HepG2 (cell line): Measurements from ENCODE around the gene CIBAR2. TPM values are rescaled to one million over a fixed set of nuclear protein-coding genes. Genes with fewer than 3 reads are reported as not detected.

Source experiments
- ATF7-NPFF ChIP-seq: sonication (generic); formaldehyde crosslinking; IDR thresholded peaks from 2 replicates; pipeline ENCODE4 v1.8.1; 2023; ENCODE audit warnings: mild to moderate bottlenecking, low read depth, missing genetic modification reagents, moderate library complexity
- BHLHE40 ChIP-seq: IDR thresholded peaks from 2 replicates; pipeline ENCODE4 v1.6.1; 2011; ENCODE audit warnings: low read length, improper control_type of control experiment
- DNMT3B ChIP-seq: conservative IDR thresholded peaks from 2 replicates; pipeline ENCODE4 v1.6.1; 2016; ENCODE audit warnings: missing biosample characterization, control low read depth
- HDAC1 ChIP-seq: sonication (generic); formaldehyde crosslinking; IDR thresholded peaks from 2 replicates; pipeline ENCODE4 v1.5.1; 2020; ENCODE audit warnings: mild to moderate bottlenecking, missing genetic modification reagents
- KMT2A ChIP-seq: sonication (generic); formaldehyde crosslinking; IDR thresholded peaks from 2 replicates; pipeline ENCODE4 v1.4.0; 2020; ENCODE audit warnings: missing genetic modification reagents
- MYC ChIP-seq: sonication (generic); formaldehyde crosslinking; IDR thresholded peaks from 2 replicates; pipeline ENCODE4 v1.9.0; 2021; ENCODE audit warnings: missing genetic modification reagents, borderline replicate concordance
- NR2F6 ChIP-seq, 2 experiments: IDR thresholded peaks; 2 replicates each; pipeline ENCODE4 v1.6.1; 2016; ENCODE audit warnings: antibody characterized with exemption in 1 of 2, mild to moderate bottlenecking in 1 of 2
- RARA ChIP-seq: IDR thresholded peaks from 2 replicates; pipeline ENCODE4 v1.6.1; 2016; ENCODE audit warnings: missing genetic modification reagents, missing compliant biosample characterization
- RARG ChIP-seq: sonication (generic); formaldehyde crosslinking; IDR thresholded peaks from 2 replicates; pipeline ENCODE4 v1.4.0; 2020; ENCODE audit warnings: low read depth, mild to moderate bottlenecking, missing genetic modification reagents
- SMARCC2 ChIP-seq: fragments of 450-650 bp; IDR thresholded peaks from 2 replicates; pipeline ENCODE4 v1.6.1; 2017; ENCODE audit warnings: antibody characterized with exemption, mild to moderate bottlenecking
- THAP11 ChIP-seq: IDR thresholded peaks from 2 replicates; pipeline ENCODE4 v1.6.1; 2016; ENCODE audit warnings: missing biosample characterization, missing genetic modification reagents
- XRCC5 ChIP-seq: fragments of 200-400 bp; formaldehyde crosslinking; optimal IDR thresholded peaks from 2 replicates; pipeline ENCODE3; 2017; ENCODE audit warnings: mild to moderate bottlenecking, low read length
- ZBTB20 ChIP-seq: sonication (generic); formaldehyde crosslinking; IDR thresholded peaks from 2 replicates; pipeline ENCODE4 v1.8.1; 2023; ENCODE audit warnings: missing genetic modification reagents, low read depth, mild to moderate bottlenecking, borderline replicate concordance
- ZNF264 ChIP-seq: sonication (generic); formaldehyde crosslinking; IDR thresholded peaks from 2 replicates; pipeline ENCODE4 v1.4.0; 2020; ENCODE audit warnings: missing genetic modification reagents
- ZNF296 ChIP-seq: sonication (generic); formaldehyde crosslinking; conservative IDR thresholded peaks from 2 replicates; pipeline ENCODE4 v1.5.0; 2020; ENCODE audit warnings: mild to moderate bottlenecking, missing genetic modification reagents
- ZNF326 ChIP-seq: sonication (generic); formaldehyde crosslinking; IDR thresholded peaks from 2 replicates; pipeline ENCODE4 v1.4.0; 2020; ENCODE audit warnings: missing genetic modification reagents, borderline replicate concordance
- ZNF614 ChIP-seq: IDR thresholded peaks from 2 replicates; pipeline ENCODE4 v1.6.1; 2018; ENCODE audit warnings: missing biosample characterization, missing genetic modification reagents, inconsistent platforms, borderline replicate concordance
- ZNF780A ChIP-seq: sonication (generic); formaldehyde crosslinking; IDR thresholded peaks from 2 replicates; pipeline ENCODE4 v1.8.0; 2022; ENCODE audit warnings: mild to moderate bottlenecking, missing genetic modification reagents, moderate library complexity
- ZNF878 ChIP-seq: sonication (generic); formaldehyde crosslinking; IDR thresholded peaks from 2 replicates; pipeline ENCODE4 v1.8.1; 2023; ENCODE audit warnings: mild to moderate bottlenecking, missing genetic modification reagents, moderate library complexity
- polyA plus RNA-seq, 8 experiments: library from polyadenylated mRNA; depleted of rRNA in 3 of 8; stranded (reverse) in 7 of 8; unstranded in 1 of 8; fragments of >200 nt; fragmentation: Illumina TruSeq in 4 of 8; extraction: Trizol in 4 of 8; gene quantifications; 2 replicates each; pipeline versions ENCODE4 v1.2.1 to v1.2.3, GENCODE V29; 2011 to 2016; ENCODE audit warnings: low read depth in 4 of 8, missing spikeins in 1 of 8, mixed read lengths in 1 of 8; ENCODE audit not compliant: insufficient read depth in 1 of 8
- total RNA-seq, 5 experiments: library from RNA; depleted of rRNA; stranded (reverse); fragments of >200 nt; fragmentation: Illumina TruSeq; extraction: Trizol; gene quantifications; 2 replicates each; pipeline ENCODE4 v1.2.3, GENCODE V29; 2016; ENCODE audit warnings: low read depth in 1 of 5
- TF ChIP-seq, protein P1 (sequence below): sonication (generic); formaldehyde crosslinking; IDR thresholded peaks from 2 replicates; pipeline ENCODE4 v1.5.0; 2020; ENCODE audit warnings: missing genetic modification reagents
- TF ChIP-seq, protein P2 (sequence below): sonication (generic); formaldehyde crosslinking; IDR thresholded peaks from 2 replicates; pipeline ENCODE4 v1.4.0; 2020; ENCODE audit warnings: missing genetic modification reagents, low read depth, mild to moderate bottlenecking, borderline replicate concordance
- TF ChIP-seq, protein P3 (sequence below): sonication (generic); formaldehyde crosslinking; IDR thresholded peaks from 2 replicates; pipeline ENCODE4 v1.8.1; 2023; ENCODE audit warnings: mild to moderate bottlenecking, missing genetic modification reagents

CIBAR2 gene
- total and polyA plus RNA-seq, 2 of the 13 experiments (the other 11 are each of a cell fraction or from before 2014, with no cell fraction given): not detected

DNA sequence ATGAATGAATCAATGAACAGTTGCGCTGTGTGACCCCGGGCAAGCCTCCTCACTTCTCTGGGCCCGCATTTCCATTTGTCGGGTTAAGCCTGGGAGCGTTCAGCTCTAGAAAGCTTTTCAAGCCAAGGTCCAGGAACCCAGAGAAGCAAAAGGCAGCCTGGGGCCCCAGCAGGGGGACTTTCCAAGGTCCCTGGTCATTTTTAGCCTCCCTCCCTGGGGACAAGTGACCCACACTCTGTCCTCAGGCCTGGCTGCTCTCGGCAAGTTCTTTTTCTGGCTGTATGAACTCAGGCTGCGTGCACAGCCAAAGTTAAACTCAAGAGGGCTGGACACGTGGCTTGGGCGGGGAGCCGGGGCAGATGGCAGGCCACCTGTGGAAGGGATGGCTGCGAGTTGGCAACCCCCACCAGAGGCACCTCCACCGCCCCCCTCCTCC, 41.4 kb upstream of the CIBAR2 start (continued):
- TF ChIP-seq, protein P1, sequence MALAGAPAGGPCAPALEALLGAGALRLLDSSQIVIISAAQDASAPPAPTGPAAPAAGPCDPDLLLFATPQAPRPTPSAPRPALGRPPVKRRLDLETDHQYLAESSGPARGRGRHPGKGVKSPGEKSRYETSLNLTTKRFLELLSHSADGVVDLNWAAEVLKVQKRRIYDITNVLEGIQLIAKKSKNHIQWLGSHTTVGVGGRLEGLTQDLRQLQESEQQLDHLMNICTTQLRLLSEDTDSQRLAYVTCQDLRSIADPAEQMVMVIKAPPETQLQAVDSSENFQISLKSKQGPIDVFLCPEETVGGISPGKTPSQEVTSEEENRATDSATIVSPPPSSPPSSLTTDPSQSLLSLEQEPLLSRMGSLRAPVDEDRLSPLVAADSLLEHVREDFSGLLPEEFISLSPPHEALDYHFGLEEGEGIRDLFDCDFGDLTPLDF (CRISPR knock-in tag): no peak
- TF ChIP-seq RARG (no peak), NR2F6 (IDR thresholded peaks at IDR 0.05) (no peak), NR2F6 (CRISPR knock-in tag; IDR thresholded peaks at IDR 0.05) (no peak), ZNF780A (CRISPR knock-in tag) (no peak), ZNF878 (CRISPR knock-in tag) (no peak), THAP11 (CRISPR knock-in tag) (no peak), XRCC5 (no peak), SMARCC2 (no peak), ZNF614 (CRISPR knock-in tag) (no peak), KMT2A (CRISPR knock-in tag) (no peak), ZNF264 (CRISPR knock-in tag) (no peak), DNMT3B (CRISPR knock-in tag) (no peak), RARA (CRISPR knock-in tag) (no peak), ZBTB20 (CRISPR knock-in tag) (no peak), MYC (CRISPR knock-in tag) (no peak; the same call in 1 of the 2 replicates), ZNF296 (CRISPR knock-in tag) (no peak), ZNF326 (CRISPR knock-in tag) (no peak), ATF7-NPFF (no peak), BHLHE40 (no peak), HDAC1 (CRISPR knock-in tag) (no peak)
- TF ChIP-seq, protein P2, sequence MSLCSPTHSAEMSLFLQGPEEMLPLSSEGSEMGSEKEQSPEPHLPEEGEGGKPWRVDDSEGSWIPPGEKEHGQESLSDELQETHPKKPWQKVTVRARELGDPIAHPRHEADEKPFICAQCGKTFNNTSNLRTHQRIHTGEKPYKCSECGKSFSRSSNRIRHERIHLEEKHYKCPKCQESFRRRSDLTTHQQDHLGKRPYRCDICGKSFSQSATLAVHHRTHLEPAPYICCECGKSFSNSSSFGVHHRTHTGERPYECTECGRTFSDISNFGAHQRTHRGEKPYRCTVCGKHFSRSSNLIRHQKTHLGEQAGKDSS (CRISPR knock-in tag): no peak
- TF ChIP-seq, protein P3, sequence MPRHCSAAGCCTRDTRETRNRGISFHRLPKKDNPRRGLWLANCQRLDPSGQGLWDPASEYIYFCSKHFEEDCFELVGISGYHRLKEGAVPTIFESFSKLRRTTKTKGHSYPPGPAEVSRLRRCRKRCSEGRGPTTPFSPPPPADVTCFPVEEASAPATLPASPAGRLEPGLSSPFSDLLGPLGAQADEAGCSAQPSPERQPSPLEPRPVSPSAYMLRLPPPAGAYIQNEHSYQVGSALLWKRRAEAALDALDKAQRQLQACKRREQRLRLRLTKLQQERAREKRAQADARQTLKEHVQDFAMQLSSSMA (CRISPR knock-in tag): no peak
- TF ChIP-seq, all 625 proteins: peak for 10
